Fibroblast of villous mesenchyme (primary cell): ENCODE measurements around the gene NOP53. TPM values are rescaled to one million over a fixed set of nuclear protein-coding genes. Genes with fewer than 3 reads are reported as not detected.
"Not testable (repeated sequence)": the region's sequence is repeated elsewhere in the genome, so short reads cannot be mapped to it uniquely, and the experiment has no call there.

Experiments
- DNase-seq: peaks from one replicate; pipeline ENCODE4 v3.0.0-alpha.2; 2010; ENCODE audit warnings: low read depth
- H3K4me3 ChIP-seq: 2 replicates; pipeline ENCODE4 v1.5.1; 2011; ENCODE audit warnings: low read depth, mild to moderate bottlenecking, low read length
- CTCF ChIP-seq: IDR thresholded peaks from 2 replicates; pipeline ENCODE4 v1.5.1; 2012; ENCODE audit warnings: low read depth, mild to moderate bottlenecking, low read length; ENCODE audit not compliant: insufficient read depth
- small RNA-seq: library from RNA; depleted of rRNA; stranded (forward); fragments of <200 nt; gene quantifications from one replicate; pipeline ENCODE3, GENCODE V24; 2012
- total RNA-seq: library from RNA; depleted of rRNA; stranded (reverse); fragments of >200 nt; gene quantifications from 2 replicates; pipeline ENCODE4 v1.2.3, GENCODE V29; 2012

Gene NOP53
- total RNA-seq, 1 donor, result 35.0 TPM

DNA sequence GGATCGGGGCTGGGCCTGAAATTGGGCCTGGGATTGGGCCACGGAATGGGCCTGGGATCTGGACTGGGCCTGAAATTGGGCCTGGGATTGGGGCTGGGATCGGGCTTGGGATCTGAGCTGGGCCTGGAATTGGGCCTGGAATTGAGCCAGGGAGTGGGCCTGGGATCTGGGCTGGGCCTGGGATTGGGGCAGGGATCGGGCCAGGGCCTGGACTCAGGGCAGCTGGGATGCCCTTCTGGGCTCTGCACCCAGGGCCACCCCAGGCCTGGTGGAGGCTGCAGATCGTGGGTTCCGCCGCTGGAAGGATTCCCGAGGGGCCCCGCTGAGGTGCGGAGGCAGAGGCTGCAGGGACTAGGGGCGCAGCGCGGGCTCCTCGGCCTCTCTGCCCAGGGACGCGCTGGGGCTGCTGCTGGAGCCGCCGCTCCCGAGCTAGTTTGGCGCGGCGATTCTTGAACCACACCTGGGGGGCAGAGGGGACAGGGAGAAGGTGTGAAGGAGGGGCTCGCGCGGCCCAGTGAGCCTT lies 57.2 kb downstream of the NOP53 start:
- no peak for TF ChIP-seq CTCF

DNA sequence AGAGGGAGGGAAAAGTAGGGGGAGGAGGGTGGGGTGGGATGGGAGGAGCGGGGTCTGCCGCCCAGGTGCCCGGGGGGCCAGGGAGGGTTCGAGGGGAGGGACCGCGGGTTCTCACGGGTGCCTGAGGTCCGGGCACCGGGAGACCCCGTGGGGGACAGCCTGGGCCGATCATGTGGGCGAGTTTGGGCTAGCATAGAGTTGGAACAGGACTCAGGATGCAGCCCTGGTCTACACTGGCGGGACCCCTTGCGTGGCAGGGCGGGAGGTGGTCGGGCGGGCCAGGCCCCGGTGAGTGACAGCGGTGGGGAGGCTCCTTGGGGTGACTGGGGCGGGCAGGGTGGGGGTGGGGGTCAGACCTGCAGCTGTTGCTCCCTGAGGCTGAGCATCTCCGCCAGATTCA lies 57.8 kb downstream of the NOP53 start:
- DNase-seq, H3K4me3 ChIP-seq: not testable (repeated sequence)

More for the DNA sequence above, 57.2 kb downstream of the NOP53 start:
- DNase-seq, result no peak
- no peak overlapping the region for H3K4me3 ChIP-seq

DNA sequence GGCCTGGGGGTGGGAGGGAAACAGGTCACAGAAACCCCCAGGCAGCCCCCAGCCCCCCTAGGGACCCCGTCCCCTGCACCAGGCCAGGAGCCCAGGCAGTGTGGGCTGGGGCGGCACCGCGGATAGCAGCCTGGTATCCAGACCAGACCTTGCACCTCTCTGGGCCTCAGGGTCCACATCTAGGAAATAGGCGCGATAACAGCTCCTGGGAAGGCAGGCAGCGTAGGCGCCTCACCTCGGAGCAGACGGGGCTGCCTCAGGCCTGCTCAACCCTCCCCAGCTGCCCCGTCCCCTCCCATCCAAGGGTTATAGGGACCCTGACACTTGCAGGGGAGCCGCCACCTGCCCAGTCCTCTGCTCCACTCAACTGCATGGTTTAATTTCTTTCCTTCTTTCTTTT lies 58.3 kb downstream of the NOP53 start:
- H3K4me3 ChIP-seq, DNase-seq: not testable (repeated sequence)

DNA sequence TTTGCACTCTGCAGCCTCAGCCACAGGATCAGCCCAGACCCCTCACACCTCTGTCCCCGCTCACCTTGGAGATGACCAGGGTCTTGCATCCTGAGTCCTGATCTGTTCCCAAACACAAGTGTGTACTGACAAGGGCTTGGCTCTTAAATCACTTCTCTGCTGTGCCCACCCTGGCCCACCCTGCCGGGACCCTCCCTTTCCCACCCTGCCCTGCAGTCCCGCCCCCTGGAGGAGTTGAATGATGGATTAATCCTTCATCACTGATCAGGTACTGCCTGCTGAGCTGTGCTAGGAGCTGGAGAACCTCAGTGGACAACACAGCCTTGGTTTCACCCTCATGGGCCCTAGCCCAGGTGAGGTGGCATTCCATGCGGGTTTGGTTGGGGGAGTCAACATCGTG lies 59.1 kb downstream of the NOP53 start, which contains the start of gene TPRX1:
TPRX1 (minus strand) TSS at position 101 of the 400 bp plus-strand sequence; CDS start at position 89, 12 bp downstream.
- not testable (repeated sequence) for H3K4me3 ChIP-seq, DNase-seq

DNA sequence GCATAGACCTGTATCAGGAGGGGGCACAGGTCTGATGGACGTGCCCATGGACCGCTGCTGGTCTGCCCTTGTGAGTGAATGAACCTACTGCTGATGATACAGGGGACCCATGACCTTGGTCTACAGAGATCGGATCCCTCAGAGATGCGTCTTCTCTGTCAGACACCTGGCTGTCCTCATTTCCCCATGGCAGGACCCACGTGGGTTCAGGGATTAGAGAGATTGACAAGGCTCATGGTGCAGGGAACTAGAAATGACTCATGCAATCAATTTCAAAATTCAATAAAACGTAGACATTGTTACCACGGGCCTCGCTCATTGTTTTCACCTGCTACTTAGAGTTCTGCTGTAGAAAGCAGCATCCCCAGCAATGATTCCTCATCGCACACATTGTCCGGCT lies 60.0 kb downstream of the NOP53 start:
- no peak for TF ChIP-seq CTCF

GRCh38 chr19:47806435-47806834 lies 61.1 kb downstream of the NOP53 start:
- no peak for TF ChIP-seq CTCF
- no peak for DNase-seq
- H3K4me3 ChIP-seq, result no peak overlapping the region

More for the DNA sequence above, 60.0 kb downstream of the NOP53 start:
- no peak for DNase-seq
- no peak overlapping the region for H3K4me3 ChIP-seq

Small RNA genes within 50 kb of the gene (small RNA-seq; reads per million reads assigned to genes)
- not detected for gene AC008745.1
- not detected for gene SNORD23

Other genes starting within 250 kb of the NOP53 start
- gene NAPA, start 230.5 kb upstream of the NOP53 start, total RNA-seq, result 72.5 and 82.8 TPM in 2 replicates
- under 0.01 TPM in 2 replicates for gene ZNF541, start 172.4 kb upstream of the NOP53 start, total RNA-seq
- 3.0 and 5.2 TPM in 2 replicates for gene BICRA, start 136.4 kb upstream of the NOP53 start, total RNA-seq
- 144 and 166 TPM in 2 replicates for gene EHD2, start 32.1 kb upstream of the NOP53 start, total RNA-seq
- 287 and 328 TPM in 2 replicates for gene SELENOW, start 33.2 kb downstream of the NOP53 start, total RNA-seq
- not detected in 2 replicates for gene TPRX1, start 59.0 kb downstream of the NOP53 start, total RNA-seq
- not detected in 2 replicates for gene CRX, start 76.4 kb downstream of the NOP53 start, total RNA-seq
- not detected in 2 replicates for gene TPRX2, start 113.7 kb downstream of the NOP53 start, total RNA-seq
- not detected in 2 replicates for gene SULT2A1, start 140.8 kb downstream of the NOP53 start, total RNA-seq
- not detected in 2 replicates for gene BSPH1, start 246.6 kb downstream of the NOP53 start, total RNA-seq
- not detected in 2 replicates for gene ELSPBP1, start 249.1 kb downstream of the NOP53 start, total RNA-seq